GM23338 (cell line): ENCODE data around the gene GREB1L. TPM values are rescaled to one million over a fixed set of nuclear protein-coding genes. Genes with fewer than 3 reads are reported as not detected.
"Not testable (repeated sequence)": the region's sequence is repeated elsewhere in the genome, so short reads cannot be mapped to it uniquely, and the experiment has no call there.

Experiments used
- ATAC-seq: fragments of 200-7000 bp; cut with Tn5 transposase; 3 replicates; pipeline ENCODE4 v1.9.1; 2020
- DNase-seq: peaks from one replicate; pipeline ENCODE4 v3.0.0-alpha.2; 2015; ENCODE audit warnings: low spot score
- H2AFZ ChIP-seq: fragments of 200-600 bp; sonication (generic); 2 replicates; pipeline ENCODE4 v1.8.0; 2016; ENCODE audit warnings: antibody characterized with exemption, mild to moderate bottlenecking, moderate library complexity
- H3F3A ChIP-seq: fragments of 200-600 bp; sonication (generic); replicated peaks from 2 replicates; pipeline ENCODE4 v1.8.0; 2017; ENCODE audit warnings: antibody characterized with exemption, mixed run types, low read depth
- H3K27ac ChIP-seq: fragments of 200-600 bp; sonication (generic); 2 replicates; pipeline ENCODE4 v1.6.1; 2016; ENCODE audit warnings: low read depth
- H3K27me3 ChIP-seq: fragments of 200-600 bp; sonication (generic); 2 replicates; pipeline ENCODE4 v1.8.0; 2016; ENCODE audit warnings: mild to moderate bottlenecking, mixed run types, moderate library complexity; ENCODE audit not compliant: insufficient read depth
- H3K36me3 ChIP-seq: fragments of 200-600 bp; sonication (generic); 2 replicates; pipeline ENCODE4 v1.8.0; 2016; ENCODE audit warnings: mild to moderate bottlenecking; ENCODE audit not compliant: insufficient read depth
- H3K4me1 ChIP-seq: fragments of 200-600 bp; sonication (generic); 2 replicates; pipeline ENCODE4 v1.8.0; 2016; ENCODE audit warnings: mild to moderate bottlenecking, moderate library complexity; ENCODE audit not compliant: insufficient read depth
- H3K4me2 ChIP-seq: fragments of 200-600 bp; sonication (generic); 2 replicates; pipeline ENCODE4 v1.7.1; 2017; ENCODE audit warnings: mixed run types
- H3K4me3 ChIP-seq: fragments of 200-600 bp; sonication (generic); 2 replicates; pipeline ENCODE4 v1.6.1; 2016; ENCODE audit warnings: mixed run types
- H3K79me2 ChIP-seq: fragments of 200-600 bp; sonication (generic); replicated peaks from 2 replicates; pipeline ENCODE4 v1.8.0; 2017; ENCODE audit warnings: mild to moderate bottlenecking; ENCODE audit not compliant: insufficient read depth
- H3K9me2 ChIP-seq: fragments of 200-600 bp; sonication (generic); 2 replicates; pipeline ENCODE4 v1.8.0; 2017; ENCODE audit not compliant: insufficient read depth
- H4K20me1 ChIP-seq: fragments of 200-600 bp; sonication (generic); replicated peaks from 2 replicates; pipeline ENCODE4 v1.8.0; 2017; ENCODE audit warnings: mild to moderate bottlenecking; ENCODE audit not compliant: insufficient read depth
- H3K27ac Mint-ChIP-seq: 2 replicates; pipeline ENCODE4 v1.8.0; 2020; ENCODE audit warnings: inconsistent platforms, mild to moderate bottlenecking, moderate library complexity, mixed read lengths
- H3K27me3 Mint-ChIP-seq: 3 replicates; pipeline ENCODE4 v1.8.0; 2022; ENCODE audit warnings: low read depth, mild to moderate bottlenecking, moderate library complexity, mixed read lengths, inconsistent platforms; ENCODE audit not compliant: insufficient read depth, poor library complexity
- H3K36me3 Mint-ChIP-seq: 3 replicates; pipeline ENCODE4 v1.8.0; 2021; ENCODE audit warnings: low read depth, mild to moderate bottlenecking, inconsistent platforms, moderate library complexity, mixed read lengths
- H3K4me1 Mint-ChIP-seq: 3 replicates; pipeline ENCODE4 v1.8.0; 2020; ENCODE audit warnings: mild to moderate bottlenecking, inconsistent platforms, mixed read lengths
- H3K4me3 Mint-ChIP-seq: 3 replicates; pipeline ENCODE4 v1.8.0; 2021; ENCODE audit warnings: moderate library complexity, mild to moderate bottlenecking, inconsistent platforms, mixed read lengths
- H3K9me3 Mint-ChIP-seq: 3 replicates; pipeline ENCODE4 v1.8.0; 2020; ENCODE audit warnings: moderate library complexity, mild to moderate bottlenecking, inconsistent platforms, mixed read lengths
- CREB1 ChIP-seq: fragments of 250-450 bp; sonication (Bioruptor Pico); IDR thresholded peaks from 2 replicates; pipeline ENCODE4 v1.5.0; 2020; ENCODE audit warnings: low read depth, mild to moderate bottlenecking, moderate library complexity
- EZH2 ChIP-seq: fragments of 200-600 bp; sonication (generic); IDR thresholded peaks from one replicate; pipeline ENCODE4 v1.8.0; 2017; ENCODE audit warnings: antibody characterized with exemption, mild to moderate bottlenecking, low read depth; ENCODE audit not compliant: unreplicated experiment
- EZH2phosphoT487 ChIP-seq: fragments of 200-600 bp; sonication (generic); IDR thresholded peaks from one replicate; pipeline ENCODE4 v1.8.1; 2018; ENCODE audit warnings: antibody characterized with exemption; ENCODE audit not compliant: unreplicated experiment
- JUNB ChIP-seq: IDR thresholded peaks from one replicate; pipeline ENCODE4 v1.6.1; 2016; ENCODE audit warnings: antibody characterized with exemption; ENCODE audit not compliant: unreplicated experiment
- NANOG ChIP-seq: IDR thresholded peaks from 2 replicates; pipeline ENCODE4 v1.6.1; 2016; ENCODE audit warnings: antibody characterized with exemption, borderline replicate concordance
- POLR2AphosphoS5 ChIP-seq: IDR thresholded peaks from 2 replicates; pipeline ENCODE4 v1.6.1; 2016; ENCODE audit warnings: antibody characterized with exemption, low read depth
- STAT1 ChIP-seq: IDR thresholded peaks from one replicate; pipeline ENCODE4 v1.6.1; 2016; ENCODE audit warnings: antibody characterized with exemption; ENCODE audit not compliant: unreplicated experiment
- ZNF114 ChIP-seq: fragments of 250-450 bp; sonication (Bioruptor Pico); IDR thresholded peaks from 2 replicates; pipeline ENCODE4 v1.5.0; 2020; ENCODE audit warnings: mild to moderate bottlenecking, moderate library complexity
- ZNF331 ChIP-seq: fragments of 250-450 bp; sonication (Bioruptor Pico); IDR thresholded peaks from 2 replicates; pipeline ENCODE4 v1.5.0; 2020; ENCODE audit warnings: low read depth, mild to moderate bottlenecking, moderate library complexity
- polyA plus RNA-seq: library from polyadenylated mRNA; unstranded; fragments of >200 nt; fragmentation: Nextera tagmentation; extraction: Ambion mirVana; gene quantifications from 2 replicates; pipeline ENCODE4 v1.2.1, GENCODE V29; 2016
- total RNA-seq: library from RNA; depleted of rRNA; stranded (reverse); fragments of >200 nt; shearing (Covaris generic); gene quantifications from 2 replicates; pipeline ENCODE4 v1.2.3, GENCODE V29; 2014
- TF ChIP-seq, protein P1 (sequence below): IDR thresholded peaks from 2 replicates; pipeline ENCODE4 v1.6.1; 2016; ENCODE audit warnings: antibody characterized with exemption
- TF ChIP-seq, protein P2 (sequence below): IDR thresholded peaks from one replicate; pipeline ENCODE4 v1.6.1; 2018; ENCODE audit warnings: antibody characterized with exemption; ENCODE audit not compliant: unreplicated experiment
- TF ChIP-seq, protein P3 (sequence below), 2 experiments: fragments of 200-600 bp in 1 of 2; sonication (generic) in 1 of 2; conservative IDR thresholded peaks; 2 replicates each; pipeline versions ENCODE4 v1.5.1 to v1.6.1; 2016 to 2017; ENCODE audit warnings: antibody characterized with exemption in 2 of 2, low read depth in 2 of 2, mild to moderate bottlenecking in 2 of 2, moderate library complexity in 1 of 2

The GREB1L gene
- total and polyA plus RNA-seq, 2 experiments from 2014 or later, result 0.03 to 0.29 TPM

DNA sequence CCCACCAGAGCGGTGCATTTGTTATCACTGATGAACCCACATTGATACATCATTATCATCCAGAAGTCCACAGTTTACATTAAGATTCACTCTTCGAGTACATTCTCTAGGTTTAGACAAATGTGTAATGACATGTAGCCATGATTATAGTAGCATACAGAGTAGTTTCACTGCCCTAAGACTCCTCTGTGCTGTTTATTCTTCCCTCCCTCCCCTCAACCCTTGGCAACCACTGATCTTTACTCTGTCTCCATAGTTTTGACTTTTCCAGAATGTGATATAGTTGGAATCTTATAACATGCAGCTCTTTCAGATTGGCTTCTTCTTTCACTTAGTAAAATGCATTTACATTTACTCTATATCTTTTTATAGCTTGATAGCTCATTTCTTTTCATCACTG, 31.2 kb upstream of the GREB1L start (continued):
- TF ChIP-seq, protein P1, sequence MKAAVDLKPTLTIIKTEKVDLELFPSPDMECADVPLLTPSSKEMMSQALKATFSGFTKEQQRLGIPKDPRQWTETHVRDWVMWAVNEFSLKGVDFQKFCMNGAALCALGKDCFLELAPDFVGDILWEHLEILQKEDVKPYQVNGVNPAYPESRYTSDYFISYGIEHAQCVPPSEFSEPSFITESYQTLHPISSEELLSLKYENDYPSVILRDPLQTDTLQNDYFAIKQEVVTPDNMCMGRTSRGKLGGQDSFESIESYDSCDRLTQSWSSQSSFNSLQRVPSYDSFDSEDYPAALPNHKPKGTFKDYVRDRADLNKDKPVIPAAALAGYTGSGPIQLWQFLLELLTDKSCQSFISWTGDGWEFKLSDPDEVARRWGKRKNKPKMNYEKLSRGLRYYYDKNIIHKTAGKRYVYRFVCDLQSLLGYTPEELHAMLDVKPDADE, result no peak
- TF ChIP-seq ZNF114 (CRISPR knock-in tag), result no peak
- no peak for TF ChIP-seq NANOG

DNA sequence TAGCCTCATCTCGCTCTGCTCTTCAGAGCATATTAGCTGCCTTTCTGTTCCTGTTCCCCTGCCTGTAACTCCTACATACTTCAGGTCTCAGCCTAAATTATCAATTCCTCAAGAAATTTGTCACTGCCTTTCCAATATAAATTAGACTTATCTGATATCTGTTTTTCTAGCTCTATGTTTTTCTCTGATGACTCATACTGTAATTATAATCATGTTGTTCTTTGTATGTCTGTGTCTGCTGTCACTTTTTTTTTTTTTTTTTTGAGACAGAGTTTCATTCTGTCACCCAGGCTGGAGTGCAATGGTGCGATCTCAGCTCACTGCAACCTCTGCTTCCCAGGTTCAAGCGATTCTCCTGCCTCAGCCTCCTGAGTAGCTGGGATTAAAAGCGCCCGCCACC, 27.6 kb upstream of the GREB1L start:
- H3K4me1 ChIP-seq, H3K79me2 ChIP-seq: not testable (repeated sequence)
- peaks cover 44% of the 10 kb centered on the region for H3K27me3 ChIP-seq

DNA sequence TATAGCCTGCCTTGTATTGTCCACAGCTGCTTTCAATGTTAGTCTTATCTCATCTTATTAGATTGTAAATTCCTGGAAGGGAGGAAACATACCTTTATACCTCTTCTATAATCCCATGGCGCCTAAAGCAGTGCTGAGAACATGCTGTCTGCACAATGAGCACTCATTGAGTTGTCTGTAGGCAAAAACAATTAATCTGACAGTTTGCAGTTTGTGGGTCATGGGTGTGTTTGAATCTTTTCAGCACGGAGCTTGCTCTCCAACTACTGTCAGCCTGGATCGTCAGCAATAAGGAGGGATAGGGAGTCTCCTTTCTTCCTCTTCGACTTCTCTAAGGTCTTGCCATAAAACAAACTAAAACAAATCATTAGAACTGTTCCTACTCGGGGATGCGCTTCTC, 26.5 kb upstream of the GREB1L start:
- Histone ChIP-seq H3F3A (no peaks in the 10 kb centered on the region), H3K4me2 (no peak overlapping the region), H3K4me3 (no peak overlapping the region), H4K20me1 (no peaks in the 10 kb centered on the region; the same call in 1 of the 2 replicates), H3K27me3 (peaks cover 55% of the 10 kb centered on the region), H2AFZ (no peak overlapping the region), H3K27ac (no peak overlapping the region), H3K4me1 (no peaks in the 10 kb centered on the region), H3K79me2 (no peaks in the 10 kb centered on the region), H3K36me3 (no peaks in the 10 kb centered on the region), H3K9me2 (no peaks in the 10 kb centered on the region)
- no peaks in the 10 kb centered on the region for H3K36me3 Mint-ChIP-seq
- peaks cover 5% of the 10 kb centered on the region; the same call in 2 of the 3 replicates for H3K4me1 Mint-ChIP-seq
- no peaks in the 10 kb centered on the region for H3K9me3 Mint-ChIP-seq
- H3K4me3 Mint-ChIP-seq, result no peak overlapping the region
- no peak overlapping the region for H3K27ac Mint-ChIP-seq
- ATAC-seq (no peak), DNase-seq (no peak)
- H3K27me3 Mint-ChIP-seq, result peaks cover 50% of the 10 kb centered on the region
- TF ChIP-seq EZH2phosphoT487 (no peak), CREB1 (CRISPR knock-in tag) (no peak), NANOG (no peak), ZNF331 (no peak), STAT1 (no peak), ZNF114 (CRISPR knock-in tag) (no peak), JUNB (no peak), EZH2 (no peak), POLR2AphosphoS5 (no peak)
- TF ChIP-seq, protein P1, result no peak
- TF ChIP-seq, protein P2, sequence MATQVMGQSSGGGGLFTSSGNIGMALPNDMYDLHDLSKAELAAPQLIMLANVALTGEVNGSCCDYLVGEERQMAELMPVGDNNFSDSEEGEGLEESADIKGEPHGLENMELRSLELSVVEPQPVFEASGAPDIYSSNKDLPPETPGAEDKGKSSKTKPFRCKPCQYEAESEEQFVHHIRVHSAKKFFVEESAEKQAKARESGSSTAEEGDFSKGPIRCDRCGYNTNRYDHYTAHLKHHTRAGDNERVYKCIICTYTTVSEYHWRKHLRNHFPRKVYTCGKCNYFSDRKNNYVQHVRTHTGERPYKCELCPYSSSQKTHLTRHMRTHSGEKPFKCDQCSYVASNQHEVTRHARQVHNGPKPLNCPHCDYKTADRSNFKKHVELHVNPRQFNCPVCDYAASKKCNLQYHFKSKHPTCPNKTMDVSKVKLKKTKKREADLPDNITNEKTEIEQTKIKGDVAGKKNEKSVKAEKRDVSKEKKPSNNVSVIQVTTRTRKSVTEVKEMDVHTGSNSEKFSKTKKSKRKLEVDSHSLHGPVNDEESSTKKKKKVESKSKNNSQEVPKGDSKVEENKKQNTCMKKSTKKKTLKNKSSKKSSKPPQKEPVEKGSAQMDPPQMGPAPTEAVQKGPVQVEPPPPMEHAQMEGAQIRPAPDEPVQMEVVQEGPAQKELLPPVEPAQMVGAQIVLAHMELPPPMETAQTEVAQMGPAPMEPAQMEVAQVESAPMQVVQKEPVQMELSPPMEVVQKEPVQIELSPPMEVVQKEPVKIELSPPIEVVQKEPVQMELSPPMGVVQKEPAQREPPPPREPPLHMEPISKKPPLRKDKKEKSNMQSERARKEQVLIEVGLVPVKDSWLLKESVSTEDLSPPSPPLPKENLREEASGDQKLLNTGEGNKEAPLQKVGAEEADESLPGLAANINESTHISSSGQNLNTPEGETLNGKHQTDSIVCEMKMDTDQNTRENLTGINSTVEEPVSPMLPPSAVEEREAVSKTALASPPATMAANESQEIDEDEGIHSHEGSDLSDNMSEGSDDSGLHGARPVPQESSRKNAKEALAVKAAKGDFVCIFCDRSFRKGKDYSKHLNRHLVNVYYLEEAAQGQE, result no peak
- TF ChIP-seq, protein P3, sequence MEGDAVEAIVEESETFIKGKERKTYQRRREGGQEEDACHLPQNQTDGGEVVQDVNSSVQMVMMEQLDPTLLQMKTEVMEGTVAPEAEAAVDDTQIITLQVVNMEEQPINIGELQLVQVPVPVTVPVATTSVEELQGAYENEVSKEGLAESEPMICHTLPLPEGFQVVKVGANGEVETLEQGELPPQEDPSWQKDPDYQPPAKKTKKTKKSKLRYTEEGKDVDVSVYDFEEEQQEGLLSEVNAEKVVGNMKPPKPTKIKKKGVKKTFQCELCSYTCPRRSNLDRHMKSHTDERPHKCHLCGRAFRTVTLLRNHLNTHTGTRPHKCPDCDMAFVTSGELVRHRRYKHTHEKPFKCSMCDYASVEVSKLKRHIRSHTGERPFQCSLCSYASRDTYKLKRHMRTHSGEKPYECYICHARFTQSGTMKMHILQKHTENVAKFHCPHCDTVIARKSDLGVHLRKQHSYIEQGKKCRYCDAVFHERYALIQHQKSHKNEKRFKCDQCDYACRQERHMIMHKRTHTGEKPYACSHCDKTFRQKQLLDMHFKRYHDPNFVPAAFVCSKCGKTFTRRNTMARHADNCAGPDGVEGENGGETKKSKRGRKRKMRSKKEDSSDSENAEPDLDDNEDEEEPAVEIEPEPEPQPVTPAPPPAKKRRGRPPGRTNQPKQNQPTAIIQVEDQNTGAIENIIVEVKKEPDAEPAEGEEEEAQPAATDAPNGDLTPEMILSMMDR (conservative IDR thresholded peaks at IDR 0.05; ENCODE audit: low read depth in 2 of 2), result no peak

More for the DNA sequence above, 27.6 kb upstream of the GREB1L start:
- not testable (repeated sequence) for H2AFZ ChIP-seq, H3K9me3 Mint-ChIP-seq, H3K36me3 Mint-ChIP-seq, H3K36me3 ChIP-seq, H3F3A ChIP-seq, DNase-seq, H3K4me3 Mint-ChIP-seq, ATAC-seq, H3K27ac ChIP-seq, H3K27ac Mint-ChIP-seq, H3K4me3 ChIP-seq, H3K4me1 Mint-ChIP-seq, H3K9me2 ChIP-seq, H4K20me1 ChIP-seq, H3K4me2 ChIP-seq
- H3K27me3 Mint-ChIP-seq, result peaks cover 40% of the 10 kb centered on the region
